ENCODE measurements around the gene INTS14.

INTS14 gene
- total RNA-seq, result 32.5 reads per million, percentile 58 among the genes with 10 or more reads in this experiment

- DNase-seq, result peak; percentile 86
These were observed at the start of gene INTS14 for GRCh38 chr15:65610871-65611718. INTS14 (minus strand) TSS chr15:65611131; CDS start chr15:65607380, 3,751 bp downstream.

- DNase-seq, result no peak
These were observed 48.6 kb upstream of the INTS14 start for GRCh38 chr15:65659502-65660052.

GRCh38 chr15:65655457-65655856 is 44.5 kb upstream of the INTS14 start:
- no peak for DNase-seq

DNA sequence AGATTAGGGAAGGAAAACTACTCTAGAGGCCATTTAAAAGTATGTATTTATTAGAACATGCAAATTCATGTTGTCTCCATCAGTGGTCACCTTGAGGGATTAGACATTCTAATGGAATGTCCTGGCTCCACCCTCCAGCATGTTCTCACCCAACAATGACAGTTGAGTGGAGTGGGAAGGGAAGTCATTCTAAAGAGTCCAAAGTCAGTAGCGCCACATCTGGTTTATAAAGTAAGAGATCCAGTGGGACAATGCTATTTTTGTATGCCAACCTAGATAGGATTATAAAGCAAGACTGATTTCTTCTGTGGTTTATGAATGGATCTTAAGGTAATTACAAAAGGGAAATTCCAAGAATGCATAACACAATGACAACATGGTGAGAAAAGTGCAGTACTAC is 44.1 kb upstream of the INTS14 start:
- DNase-seq, result no peak

- no peak for DNase-seq
These were observed 43.0 kb upstream of the INTS14 start for GRCh38 chr15:65653801-65654521.

DNA sequence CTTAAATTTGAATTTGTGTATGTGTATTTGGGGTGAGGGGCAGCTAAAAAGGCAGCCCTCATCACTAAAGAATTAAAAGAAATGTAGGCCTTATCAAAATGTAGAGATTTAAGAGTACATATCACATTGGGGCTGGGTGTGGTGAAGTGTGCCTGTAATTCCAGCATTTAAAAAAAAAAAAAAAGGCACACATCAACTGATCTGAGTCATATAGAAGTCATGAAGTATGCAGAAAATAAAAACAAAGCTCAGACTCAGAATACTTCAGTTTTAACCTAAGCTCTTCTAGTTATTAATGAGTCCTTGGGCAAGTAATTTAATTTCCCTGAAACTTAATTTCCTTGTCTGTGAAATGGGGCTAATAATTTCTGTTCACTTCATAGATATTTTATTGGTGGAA is 42.4 kb upstream of the INTS14 start:
- no peak for DNase-seq

DNA sequence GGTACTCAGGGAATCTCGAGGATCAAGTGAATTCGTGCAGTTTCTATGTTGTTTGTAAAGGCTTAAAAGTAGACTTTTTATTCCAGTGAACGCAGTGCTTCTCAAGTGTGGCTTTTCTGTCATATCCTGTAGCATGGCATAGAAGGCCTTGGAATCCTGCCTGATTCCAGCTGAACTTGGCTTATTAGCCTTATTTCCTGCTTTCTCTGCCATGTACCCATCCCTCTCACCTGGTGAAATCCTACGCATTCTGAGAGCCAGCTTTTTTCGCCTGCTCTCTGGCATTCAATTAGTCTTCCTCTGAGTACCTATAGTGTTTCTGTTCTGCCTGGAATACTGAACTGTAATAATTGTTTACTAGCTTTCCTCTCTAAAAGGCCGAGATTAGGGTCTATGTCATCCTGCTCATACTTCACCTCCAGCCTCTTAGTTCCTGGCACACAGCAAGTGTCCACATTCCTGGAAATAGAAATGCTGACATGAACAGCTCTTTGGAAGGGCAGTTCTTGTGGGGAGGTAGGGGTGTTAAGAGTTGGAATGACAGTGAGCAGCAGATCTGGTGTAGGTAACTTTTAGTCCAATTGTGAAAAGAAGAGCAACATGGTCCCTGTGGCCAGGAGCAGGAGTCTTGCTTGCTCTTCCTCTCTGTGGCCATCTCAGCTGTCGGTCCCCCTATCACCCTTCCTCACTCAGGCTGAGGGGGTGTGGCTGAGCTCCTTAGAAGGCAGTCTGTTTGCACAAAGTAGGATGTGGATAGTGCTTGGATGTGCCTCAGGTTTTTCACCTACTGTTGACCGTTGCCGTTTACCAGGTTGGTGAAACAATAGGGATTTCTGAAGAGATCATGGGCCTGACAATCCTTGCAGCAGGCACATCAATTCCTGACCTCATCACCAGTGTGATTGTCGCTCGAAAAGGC is 41.2 kb upstream of the INTS14 start:
- no peak for DNase-seq

GRCh38 chr15:65651042-65651322 is 40.1 kb upstream of the INTS14 start:
- DNase-seq, result no peak

DNA sequence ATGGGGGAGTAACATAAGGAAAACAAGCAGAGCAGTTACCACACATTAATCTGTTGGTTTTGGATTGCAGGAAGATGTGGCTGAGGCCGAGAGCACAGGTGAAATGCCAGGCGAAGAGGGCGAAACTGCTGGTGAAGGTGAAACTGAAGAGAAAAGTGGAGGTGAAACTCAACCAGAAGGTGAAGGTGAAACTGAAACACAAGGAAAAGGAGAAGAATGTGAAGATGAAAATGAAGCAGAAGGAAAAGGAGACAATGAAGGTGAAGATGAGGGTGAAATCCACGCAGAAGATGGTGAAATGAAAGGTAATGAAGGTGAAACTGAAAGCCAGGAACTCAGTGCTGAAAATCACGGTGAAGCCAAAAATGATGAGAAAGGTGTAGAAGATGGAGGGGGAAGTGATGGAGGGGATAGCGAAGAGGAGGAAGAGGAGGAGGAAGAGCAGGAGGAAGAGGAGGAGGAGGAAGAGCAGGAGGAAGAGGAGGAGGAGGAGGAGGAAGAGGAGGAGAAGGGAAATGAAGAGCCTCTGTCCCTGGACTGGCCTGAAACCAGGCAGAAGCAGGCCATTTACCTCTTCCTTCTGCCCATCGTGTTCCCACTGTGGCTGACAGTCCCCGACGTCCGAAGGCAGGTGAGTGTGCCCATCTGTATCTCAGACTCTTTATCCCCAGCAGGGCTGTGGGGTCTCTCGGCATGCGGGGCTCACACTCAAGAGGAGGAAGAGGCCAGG is 39.5 kb upstream of the INTS14 start:
- DNase-seq, result no peak

GRCh38 chr15:65646486-65646885 is 35.6 kb upstream of the INTS14 start:
- DNase-seq, result no peak

DNA sequence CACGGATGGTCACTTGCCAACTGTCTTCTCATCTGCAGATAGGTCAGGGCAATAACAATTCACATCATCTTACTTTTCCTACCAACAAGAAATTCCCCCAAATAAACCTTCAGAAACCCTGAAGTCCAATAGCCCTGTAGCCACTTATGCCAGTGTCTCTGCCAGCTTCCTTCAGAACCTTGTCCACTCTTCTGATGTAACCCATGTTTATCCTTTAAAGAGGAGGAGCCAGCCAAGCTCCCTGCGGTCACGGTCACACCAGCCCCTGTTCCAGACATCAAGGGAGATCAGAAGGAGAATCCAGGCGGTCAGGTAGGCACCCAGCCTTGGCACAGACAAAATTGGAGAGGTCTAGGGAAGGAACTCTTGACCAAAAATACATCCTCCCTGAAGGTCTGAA is 34.5 kb upstream of the INTS14 start:
- no peak for DNase-seq

- no peak for DNase-seq
These were observed 33.4 kb upstream of the INTS14 start for GRCh38 chr15:65644282-65644681.

DNA sequence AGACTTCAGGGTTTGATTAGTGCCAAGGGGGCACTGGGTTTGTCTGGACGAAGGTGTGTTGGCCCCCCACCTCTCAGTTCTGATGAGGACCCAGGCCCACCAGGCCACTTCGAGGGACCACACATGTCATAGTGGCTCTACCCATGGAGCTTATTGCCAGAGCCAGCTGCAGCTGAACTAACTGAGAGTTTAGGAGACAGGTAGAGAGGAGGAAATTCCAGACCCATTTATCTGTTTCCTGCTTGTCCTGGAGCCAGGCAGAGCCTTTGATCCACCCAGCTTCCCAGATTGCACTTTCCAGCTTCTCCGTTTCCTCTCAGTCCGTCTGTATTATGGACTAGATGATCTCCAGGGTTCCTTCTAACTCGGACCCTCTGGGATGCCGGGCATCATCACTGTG is 31.7 kb upstream of the INTS14 start:
- DNase-seq, result no peak

DNA sequence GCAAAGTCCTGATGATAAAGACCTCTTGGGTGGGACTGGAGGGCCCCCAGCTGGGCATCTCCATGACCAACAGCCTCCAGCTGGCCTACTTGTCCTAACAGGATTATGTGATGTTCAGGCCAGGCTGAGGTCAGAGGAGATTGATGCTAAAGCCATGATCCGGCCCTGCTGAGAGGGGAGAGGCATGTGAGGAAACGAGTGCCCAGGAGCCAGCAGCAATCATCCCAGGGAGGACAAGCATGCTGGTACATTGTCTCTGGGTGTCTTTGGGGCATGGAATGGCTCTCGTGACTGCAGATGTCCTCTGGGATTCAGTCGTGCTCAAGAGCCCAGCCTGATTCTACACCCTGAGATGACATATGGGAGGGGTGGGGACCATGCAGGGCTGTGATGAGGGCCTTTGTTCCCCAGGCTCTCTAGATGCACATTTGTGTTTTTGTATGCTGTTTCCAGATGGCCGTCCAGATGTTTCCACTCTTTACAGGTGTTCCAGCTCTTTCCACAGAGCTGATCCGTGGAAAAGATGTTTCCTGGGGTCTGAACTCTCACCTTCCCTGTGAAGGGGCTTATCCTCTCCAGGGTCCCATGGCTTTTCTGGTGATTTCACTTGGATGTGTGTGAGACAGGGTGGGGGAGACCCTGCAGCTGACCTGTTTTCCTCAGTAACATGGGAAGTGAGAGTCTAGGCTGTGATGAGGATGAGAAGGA is 31.0 kb upstream of the INTS14 start:
- no peak for DNase-seq

- DNase-seq, result no peak
These were observed 28.6 kb upstream of the INTS14 start for GRCh38 chr15:65639509-65639908.

- peak; percentile 31 for DNase-seq
These were observed 27.8 kb upstream of the INTS14 start for GRCh38 chr15:65638681-65639089.

DNA sequence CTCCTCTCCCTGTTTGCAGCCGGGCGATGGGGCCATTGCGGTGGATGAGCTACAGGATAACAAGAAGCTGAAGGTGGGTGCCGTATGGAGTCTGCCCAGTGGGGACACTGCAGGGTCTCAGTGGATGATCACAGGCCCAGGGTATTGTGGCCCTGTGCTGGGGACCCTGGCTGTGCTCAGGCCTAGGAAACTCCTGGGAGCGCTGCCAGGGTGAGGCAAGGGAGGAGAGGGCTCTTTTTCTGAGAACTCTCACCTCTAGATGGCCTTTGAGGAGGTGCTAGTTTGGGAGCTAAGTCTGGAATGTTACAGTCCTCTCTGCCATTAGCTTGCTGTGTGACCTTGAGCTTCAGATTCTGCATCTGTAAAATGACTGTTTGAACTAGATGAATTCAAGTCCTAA is 27.2 kb upstream of the INTS14 start:
- DNase-seq, result no peak

DNA sequence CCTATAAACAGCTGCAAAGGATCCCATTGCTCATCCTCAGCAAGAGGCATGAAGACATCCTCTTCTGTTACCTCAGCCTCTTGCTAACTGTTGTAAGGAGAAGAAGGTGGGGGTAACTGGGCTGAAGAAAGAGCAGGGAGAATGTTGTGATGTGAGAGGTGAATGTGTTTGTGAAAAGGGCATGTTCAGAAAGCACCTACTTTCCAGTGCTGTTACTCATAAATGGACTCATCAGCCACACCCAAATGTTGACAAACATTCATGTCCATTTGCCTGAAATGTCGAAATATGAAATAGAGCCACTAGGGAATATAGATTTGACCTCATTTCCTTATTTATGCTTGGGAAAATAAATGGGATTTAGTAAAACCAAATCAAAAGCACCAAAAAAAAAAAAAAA is 23.4 kb upstream of the INTS14 start:
- no peak for DNase-seq

DNA sequence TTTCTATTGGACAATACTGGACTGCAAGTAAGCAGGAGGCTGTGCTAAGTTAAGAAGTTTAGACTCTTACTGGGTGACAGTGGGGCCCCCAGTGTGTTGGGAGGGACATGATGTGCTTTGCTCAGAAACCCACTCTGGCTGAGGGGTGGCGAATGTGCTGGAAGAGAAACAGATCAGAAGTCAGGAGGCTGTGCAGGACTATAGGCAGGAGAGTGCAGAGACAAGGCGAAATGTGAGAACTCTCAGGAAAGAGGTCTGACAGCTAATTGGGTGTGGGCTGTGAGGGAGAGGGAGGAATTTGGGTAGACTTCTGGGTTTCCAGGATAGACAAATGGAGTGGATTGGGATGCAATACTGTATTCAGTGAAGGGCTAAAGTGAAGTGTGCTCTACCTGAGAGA is 22.8 kb upstream of the INTS14 start:
- no peak for DNase-seq

DNA sequence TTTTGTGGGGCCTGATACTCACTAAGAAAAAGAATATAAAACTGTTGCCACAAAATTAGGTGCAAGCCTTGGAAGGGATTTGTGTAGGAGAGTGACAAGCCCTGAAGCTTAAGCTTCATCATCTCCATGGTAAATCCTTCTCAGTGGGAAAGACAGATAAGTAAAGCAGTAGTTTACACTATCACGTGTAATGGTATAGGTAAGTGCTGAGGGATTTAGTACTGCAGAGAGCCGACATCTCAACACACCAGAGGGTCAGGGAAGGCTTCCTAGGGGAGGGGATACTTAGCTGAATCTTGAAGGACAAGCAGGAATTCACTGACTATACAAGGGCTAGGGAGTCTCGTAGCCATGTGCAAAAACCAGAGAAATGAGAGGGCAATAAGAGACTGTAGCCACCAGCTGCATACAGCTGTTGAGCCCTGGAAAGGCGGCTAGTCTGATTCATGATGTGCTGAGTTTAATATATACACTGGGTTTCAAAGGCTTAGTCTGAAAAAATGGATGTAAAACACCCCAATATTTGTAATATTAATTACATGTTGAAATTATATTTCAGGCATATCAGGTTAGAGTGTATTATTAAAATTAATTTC is 21.9 kb upstream of the INTS14 start:
- DNase-seq, result no peak

DNA sequence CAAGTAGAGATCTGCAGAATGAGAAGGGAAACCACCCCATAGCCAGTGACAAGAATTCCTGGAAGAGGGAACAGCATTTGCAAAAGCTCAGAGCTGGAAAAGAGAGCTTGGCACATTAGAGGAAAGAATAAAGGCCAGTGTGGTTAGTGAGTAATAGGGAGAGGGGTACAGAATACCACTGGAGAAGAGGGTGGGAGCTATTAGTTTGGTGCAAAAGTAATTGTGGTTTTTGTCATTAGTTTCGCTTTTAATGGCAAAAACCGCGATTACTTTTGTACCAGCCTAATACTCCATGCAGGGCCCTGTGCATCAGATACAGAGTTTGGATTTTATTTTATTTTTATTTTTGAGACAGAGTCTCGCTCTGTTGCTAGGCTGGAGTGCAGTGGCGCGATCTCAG is 20.6 kb upstream of the INTS14 start:
- no peak for DNase-seq

All from effector CD4-positive, alpha-beta T cell (primary cell).